Activated CD4-positive, alpha-beta T cell treated with anti-CD3 and anti-CD28 coated beads, Interleukin-2, amount 50 U/mL, for 48 hours (primary cell): ENCODE measurements around the gene FBXO8.
"Not testable (repeated sequence)": the region's sequence is repeated elsewhere in the genome, so short reads cannot be mapped to it uniquely, and the experiment has no call there.

ENCODE experiments used
- DNase-seq, 2 experiments: peaks; one replicate each; pipeline ENCODE4 v3.0.0-alpha.2; 2020

FBXO8 gene

DNA sequence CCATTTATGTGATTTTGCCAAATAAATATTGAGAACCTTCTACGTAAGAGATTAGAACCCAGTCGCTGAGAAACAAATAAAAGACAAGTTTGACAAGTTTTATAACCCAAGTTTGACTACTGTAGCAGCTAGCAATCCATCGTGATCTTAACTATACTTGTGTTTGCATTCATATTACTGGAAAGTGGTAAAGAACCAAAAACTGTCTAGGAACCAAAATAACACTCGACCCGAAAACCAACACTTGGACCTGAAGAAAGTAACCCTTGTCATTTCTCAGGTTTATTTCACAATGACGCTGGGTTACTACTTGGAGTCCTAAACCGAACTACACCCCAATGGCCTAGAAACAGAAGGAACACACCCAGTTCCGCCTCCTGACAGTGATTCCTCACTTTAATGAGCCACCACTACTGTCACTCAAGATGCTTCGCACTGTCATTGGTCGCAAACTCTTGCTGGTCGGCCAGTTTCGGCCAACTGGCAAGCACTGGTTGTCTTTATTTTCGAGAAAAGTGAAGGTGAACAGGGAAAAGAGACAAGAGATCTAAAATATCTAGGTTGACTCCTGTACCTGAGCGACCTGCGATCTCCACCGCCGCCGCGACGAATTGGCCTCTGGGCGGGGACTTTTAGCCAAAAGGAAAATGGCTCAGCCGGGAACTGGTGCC, 496 bp downstream of the FBXO8 start:
- peak; percentile 67 to 78 for DNase-seq

GRCh38 chr4:174281901-174282300, 1.6 kb downstream of the FBXO8 start:
- DNase-seq: no peak

GRCh38 chr4:174281182-174281737, 2.2 kb downstream of the FBXO8 start:
- no peak for DNase-seq

DNA sequence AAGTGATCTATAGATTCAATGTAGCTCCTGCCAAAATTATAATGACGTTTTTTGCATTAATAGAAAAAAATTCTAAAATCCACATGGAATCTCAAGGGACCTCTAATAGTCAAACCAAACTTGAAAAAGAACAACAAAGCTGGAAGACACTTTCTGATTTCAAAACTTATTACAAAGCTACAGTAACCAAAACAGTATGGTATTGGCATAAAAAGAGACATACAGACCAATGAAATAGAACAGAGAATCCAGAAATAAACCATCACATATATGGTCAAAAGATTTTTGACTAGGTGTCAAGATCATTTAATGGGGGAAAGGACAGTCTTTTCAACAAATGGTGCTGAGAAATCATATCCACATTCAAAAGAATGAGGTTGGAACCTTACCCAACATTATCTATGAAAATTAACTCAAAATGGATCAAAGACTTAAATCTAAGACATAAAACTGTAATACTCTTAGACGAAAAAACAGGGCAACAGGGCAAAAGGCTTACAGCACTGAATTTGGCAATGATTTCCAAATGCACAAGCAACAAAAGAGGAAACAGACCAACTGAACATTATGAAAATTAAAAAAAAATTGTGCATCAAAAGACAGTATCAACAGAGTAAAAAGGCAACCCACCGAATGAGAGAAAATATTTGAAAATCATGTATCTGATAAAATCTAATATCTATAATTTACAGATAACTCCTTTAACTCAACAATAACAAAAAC, 3.9 kb downstream of the FBXO8 start:
- no peak for DNase-seq

- DNase-seq: no peak
Observed at GRCh38 chr4:174278467-174278866, 5.0 kb downstream of the FBXO8 start.

DNA sequence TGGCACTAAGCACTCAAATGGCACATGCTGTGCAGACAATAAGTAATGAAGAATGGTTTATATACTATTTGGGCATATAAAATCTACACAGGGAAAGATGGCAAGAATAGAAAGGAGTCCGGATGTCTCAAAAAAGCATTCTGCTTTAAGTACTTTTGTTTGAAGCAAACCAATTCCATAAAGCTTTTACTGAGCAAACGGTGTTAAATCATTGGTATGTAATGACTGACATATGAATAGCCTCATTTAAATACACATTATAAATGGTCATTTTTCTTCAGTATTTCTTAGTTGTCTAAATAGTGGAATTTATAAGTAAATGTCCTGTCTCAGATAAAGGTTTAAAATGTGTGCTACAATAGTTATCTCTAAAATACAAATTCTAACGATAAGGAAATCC, 6.0 kb downstream of the FBXO8 start:
- DNase-seq: no peak

DNA sequence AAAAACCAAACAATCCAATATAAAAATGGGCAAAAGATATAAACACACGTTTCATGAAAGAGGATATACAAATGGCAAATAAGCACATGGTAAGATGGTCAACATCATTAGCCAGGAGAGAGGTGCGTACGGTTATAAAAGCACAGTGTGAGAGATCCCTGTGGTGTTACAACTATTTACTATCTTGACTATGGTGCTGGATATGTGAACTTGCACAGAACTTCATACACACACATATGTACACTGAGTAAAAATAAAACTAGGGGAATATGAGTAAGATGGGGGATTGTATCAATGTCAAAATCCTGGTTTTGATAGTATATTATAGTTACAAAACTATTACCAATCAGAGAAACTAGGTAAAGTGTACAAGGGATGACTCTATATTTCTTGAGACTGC, 8.4 kb downstream of the FBXO8 start:
- DNase-seq: no peak

DNA sequence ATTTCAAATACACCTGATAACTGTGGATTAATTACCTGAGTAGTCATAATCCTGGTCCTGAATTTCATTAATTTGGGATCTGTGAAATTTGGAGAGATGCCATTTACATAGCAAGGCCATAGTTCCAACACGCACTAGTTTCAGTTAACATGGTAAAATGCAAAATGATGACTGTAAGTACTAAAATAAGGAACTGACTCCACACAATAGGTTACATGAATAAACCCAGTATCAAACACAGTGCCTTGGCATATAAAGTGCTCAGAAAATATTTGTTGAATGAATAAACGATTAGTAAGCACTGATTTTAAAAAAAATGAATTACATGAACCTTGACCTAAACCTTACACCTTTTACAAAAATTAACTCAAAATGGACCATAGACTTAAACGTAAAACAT, 9.0 kb downstream of the FBXO8 start:
- no peak for DNase-seq

DNA sequence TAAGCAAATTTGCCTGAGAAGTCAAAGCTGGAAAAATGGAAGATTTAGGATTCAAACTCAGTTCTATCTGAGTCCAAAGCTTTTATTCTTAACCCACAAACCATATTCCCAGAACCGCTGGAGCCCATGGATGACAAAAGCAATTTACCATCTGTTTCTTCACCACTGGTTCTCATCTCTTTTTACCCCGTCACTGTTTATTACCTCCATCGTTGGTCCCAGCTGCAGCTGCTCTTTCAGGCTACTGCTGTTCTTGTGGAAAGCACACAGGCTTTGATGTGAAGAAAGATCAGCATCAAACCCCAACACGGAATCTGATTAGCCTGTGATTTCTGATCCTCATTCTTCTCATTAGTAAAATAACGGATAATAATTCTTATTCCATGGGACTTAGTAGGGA, 9.5 kb downstream of the FBXO8 start:
- DNase-seq: no peak

GRCh38 chr4:174266416-174266815, 17.1 kb downstream of the FBXO8 start:
- no peak for DNase-seq

GRCh38 chr4:174265916-174266315, 17.6 kb downstream of the FBXO8 start:
- DNase-seq: no peak

- no peak for DNase-seq
Observed at GRCh38 chr4:174263445-174263736, 20.1 kb downstream of the FBXO8 start.

- no peak for DNase-seq
Observed at GRCh38 chr4:174262624-174263444, 20.6 kb downstream of the FBXO8 start.

GRCh38 chr4:174261432-174261831, 22.0 kb downstream of the FBXO8 start:
- not testable (repeated sequence) for DNase-seq

DNA sequence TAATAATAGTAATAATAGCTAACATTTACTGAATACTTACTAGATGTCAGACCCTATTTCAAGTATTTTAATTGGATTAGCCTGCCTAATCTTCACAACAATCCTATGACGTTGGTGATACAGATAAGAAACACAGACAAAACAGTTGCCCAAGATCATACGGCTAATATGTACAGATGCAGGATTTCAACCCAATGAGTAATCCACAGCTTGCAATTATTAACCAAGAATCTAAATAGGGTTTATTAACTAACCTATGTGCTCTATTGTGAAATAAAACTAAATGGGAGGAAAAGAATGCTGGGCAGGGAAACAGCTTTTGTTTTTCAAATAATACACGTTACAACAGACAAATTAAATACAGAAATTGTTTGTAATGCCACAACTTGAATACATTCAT, 23.4 kb downstream of the FBXO8 start:
- DNase-seq: no peak

- no peak for DNase-seq
Observed at GRCh38 chr4:174259580-174259979, 23.9 kb downstream of the FBXO8 start.

DNA sequence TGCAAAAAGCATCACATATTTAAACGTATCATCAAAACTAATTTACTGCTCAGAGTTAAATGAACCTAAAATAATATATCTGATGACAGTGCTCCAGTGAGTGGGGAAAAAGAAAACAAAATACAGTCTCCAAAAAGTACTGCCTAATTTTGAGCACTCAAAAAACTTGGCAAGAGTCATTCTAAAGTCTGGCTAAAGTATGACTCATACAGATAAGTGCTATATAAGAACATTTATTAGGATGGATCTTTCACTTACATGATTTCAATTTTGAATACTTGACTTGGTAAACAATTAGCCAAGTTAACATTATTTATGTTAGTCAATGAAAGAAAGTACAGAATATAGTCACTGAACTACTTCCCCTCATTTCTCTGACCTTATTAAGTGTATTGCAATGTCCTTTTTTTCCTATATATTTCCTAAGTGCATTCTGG, 27.2 kb downstream of the FBXO8 start:
- no peak for DNase-seq

DNA sequence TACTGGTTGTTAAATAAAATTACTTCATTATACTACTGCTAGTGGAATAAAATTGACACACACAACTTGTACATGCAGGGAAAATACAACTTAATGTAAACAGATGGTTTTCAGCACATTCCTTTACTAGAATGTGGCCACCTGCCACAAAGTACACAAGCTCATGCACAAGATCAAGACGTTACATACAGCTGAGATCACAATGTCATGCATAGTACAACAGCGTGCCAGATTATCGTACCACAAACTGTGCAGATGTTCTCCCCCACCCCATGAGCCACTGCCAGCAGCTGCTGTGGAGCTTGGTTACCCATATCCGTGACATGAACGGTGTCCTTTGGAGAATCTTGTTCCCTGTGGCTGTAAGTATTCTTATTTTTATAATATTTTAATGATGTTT, 27.7 kb downstream of the FBXO8 start:
- no peak for DNase-seq

DNA sequence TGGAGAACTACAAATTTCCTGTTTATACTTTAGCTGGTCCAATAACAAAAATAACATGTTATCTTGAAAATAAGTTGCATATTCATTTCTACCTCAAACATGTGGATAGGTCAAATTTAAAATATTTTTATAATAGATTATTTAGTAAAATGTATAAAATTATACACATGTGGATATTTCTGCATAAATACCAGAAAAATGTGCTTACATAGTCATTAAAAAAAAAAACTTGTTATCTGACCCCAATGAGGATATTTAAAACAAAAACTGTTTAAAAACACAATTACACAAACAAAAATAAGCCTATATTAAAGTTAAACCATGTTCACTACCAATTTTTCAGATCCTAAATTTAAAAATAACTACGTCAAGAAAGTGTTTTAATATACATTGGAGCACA, 28.1 kb downstream of the FBXO8 start:
- no peak for DNase-seq

- DNase-seq: no peak
Observed at GRCh38 chr4:174254613-174255012, 28.9 kb downstream of the FBXO8 start.

- DNase-seq: no peak
Observed at GRCh38 chr4:174252412-174252811, 31.1 kb downstream of the FBXO8 start.

- no peak for DNase-seq
Observed at GRCh38 chr4:174248407-174248806, 35.1 kb downstream of the FBXO8 start.

GRCh38 chr4:174245714-174246113, 37.8 kb downstream of the FBXO8 start:
- DNase-seq: no peak

- DNase-seq: no peak
Observed at GRCh38 chr4:174244441-174244840, 39.0 kb downstream of the FBXO8 start.
